ENCODE results near the gene MICU1. TPM values are rescaled to one million over a fixed set of nuclear protein-coding genes. Genes with fewer than 3 reads are reported as not detected.
"Not testable (repeated sequence)": the region's sequence is repeated elsewhere in the genome, so short reads cannot be mapped to it uniquely, and the experiment has no call there.

The MICU1 gene
- total RNA-seq, 1 donor from 2014 or later = 32.7 TPM

DNA sequence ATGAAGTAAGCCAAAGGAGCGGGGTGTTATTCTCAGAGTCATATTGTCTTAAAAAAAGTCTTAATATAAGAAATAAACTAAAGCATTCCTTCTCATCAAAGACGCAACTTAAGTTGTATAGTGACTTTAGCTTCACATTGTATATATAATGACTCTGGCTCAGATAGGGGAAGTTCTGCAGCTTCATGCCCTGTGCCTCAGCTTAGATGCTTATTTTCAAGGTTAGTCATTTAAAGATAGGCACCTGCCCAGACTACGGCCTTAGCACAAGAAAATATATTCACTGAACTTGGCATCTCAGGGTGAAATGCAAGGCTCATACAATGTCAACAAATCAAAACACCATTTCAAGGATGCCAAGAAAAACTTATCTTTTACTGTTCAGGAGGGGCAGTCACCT lies 218.4 kb downstream of the MICU1 start:
- DNase-seq (ENCODE audit: extremely low read depth, low read depth, low spot score) = no peak

DNA sequence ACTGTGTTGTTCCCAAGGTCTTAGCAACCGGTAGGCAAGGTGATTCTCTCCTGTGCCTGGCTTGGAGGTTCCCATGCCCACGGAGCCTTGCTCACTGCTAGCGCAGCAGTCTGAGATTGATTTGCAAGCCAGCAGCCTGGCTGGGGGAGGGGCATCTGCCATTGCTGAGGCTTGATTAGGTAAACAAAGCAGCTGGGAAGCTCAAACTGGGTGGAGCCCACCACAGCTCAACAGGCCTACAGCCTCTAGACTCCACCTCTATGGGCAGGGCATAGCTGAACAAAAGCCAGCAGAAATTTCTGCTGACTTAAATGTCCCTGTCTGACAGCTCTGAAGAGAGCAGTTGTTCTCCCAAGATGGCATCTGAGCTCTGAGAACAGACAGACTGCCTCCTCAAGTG lies 230.3 kb downstream of the MICU1 start:
- DNase-seq (ENCODE audit: extremely low read depth, low read depth, low spot score) = not testable (repeated sequence)

- no peak for DNase-seq (ENCODE audit: extremely low read depth, low read depth, low spot score)
Observed at GRCh38 chr10:72392571-72392970, 233.3 kb downstream of the MICU1 start.

GRCh38 chr10:72390764-72391163 lies 235.1 kb downstream of the MICU1 start:
- DNase-seq (ENCODE audit: extremely low read depth, low read depth, low spot score) = no peak

DNA sequence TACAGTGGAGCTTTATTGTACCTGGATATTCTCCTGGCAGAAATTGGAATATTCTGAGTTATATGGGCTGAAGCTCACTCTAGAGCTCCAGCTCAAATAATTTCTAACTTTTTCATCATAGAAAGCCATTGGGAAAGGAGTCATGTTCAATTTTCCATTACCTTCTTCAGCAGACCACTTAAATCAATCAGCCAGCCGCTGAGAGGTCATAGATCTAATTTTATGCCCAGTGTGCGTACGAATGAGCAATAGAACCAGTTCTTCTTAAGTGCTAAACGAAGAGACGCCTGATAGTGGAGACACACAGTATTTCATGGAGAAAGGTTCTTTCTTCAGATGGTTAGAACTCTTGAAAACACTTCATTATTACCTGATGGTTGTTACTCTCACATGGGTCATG lies 236.2 kb downstream of the MICU1 start:
- no peak for DNase-seq (ENCODE audit: extremely low read depth, low read depth, low spot score)

DNA sequence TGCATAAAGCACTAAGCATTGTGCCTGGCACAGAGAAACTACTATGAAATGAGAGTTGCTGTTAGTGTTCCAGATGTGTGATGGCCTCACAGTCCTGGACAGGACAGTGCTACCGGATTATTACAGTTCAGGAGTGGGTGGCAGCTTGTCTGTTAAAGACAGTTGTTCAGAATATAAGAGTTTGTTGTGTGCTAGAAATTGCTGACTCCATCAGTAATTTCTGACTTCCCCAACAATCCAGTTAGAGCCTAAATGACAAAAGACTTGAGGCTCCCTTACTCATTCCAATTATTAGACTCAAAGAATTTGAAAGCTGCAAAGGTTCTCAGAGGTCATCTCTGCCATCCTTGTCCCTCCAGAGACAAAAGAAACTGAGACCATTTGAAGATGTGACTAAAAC lies 236.9 kb downstream of the MICU1 start:
- no peak for DNase-seq (ENCODE audit: extremely low read depth, low read depth, low spot score)

GRCh38 chr10:72388062-72388461 lies 237.8 kb downstream of the MICU1 start:
- no peak for DNase-seq (ENCODE audit: extremely low read depth, low read depth, low spot score)

DNA sequence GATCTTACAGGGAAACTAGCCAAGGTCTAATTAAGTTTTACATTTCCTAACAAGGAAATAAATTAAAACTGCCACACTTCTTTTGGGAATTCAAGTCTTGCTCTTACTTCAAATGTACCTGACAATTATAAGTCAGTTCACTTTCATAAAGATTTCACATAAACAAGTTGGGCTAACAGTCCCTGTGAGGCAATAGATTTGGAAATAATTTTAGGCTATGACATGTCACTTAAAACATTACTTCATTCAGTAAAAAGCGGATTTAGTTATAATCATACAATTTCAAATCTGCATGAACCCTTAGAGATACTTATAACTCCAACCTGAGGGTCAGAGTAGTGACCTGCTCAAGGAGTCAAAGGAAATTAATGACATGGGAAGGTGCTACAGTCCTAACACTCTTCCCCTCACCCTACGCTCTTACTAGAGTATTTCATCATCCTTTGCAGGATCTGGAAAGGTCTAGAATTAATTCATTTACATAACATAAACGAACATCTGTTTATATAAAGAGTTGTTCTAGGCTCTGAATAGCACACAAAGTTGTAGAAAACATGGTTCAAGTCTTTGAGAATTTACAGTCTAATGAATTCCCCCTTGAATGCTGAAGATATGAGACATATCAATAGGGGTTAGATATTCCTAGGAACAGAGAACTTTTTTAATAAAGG lies 238.8 kb downstream of the MICU1 start:
- no peak for DNase-seq (ENCODE audit: extremely low read depth, low read depth, low spot score)

- DNase-seq (ENCODE audit: extremely low read depth, low read depth, low spot score) = no peak
Observed at GRCh38 chr10:72385724-72386123, 240.2 kb downstream of the MICU1 start.

- DNase-seq (ENCODE audit: extremely low read depth, low read depth, low spot score) = not testable (repeated sequence)
Observed at GRCh38 chr10:72384982-72385381, 240.9 kb downstream of the MICU1 start.

DNA sequence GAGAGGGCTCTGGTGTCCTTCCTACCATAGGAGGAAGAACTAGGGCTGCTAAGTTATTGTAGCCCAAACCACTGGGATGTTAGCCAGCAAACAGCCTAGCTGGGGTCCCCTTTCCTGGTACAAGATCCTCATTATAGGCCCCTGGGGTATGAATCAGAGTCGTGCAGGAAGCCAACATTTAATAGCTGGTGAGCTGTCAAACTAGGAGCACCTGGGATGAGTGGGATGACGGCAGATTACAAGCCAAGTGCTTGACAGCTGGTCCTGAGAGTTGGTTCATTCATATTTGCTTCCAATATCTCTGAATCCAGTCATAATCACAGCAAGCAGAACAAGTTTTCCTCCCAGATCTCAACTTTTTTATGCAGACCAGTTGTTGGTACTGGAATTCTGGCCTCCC lies 246.1 kb downstream of the MICU1 start:
- no peak for DNase-seq (ENCODE audit: extremely low read depth, low read depth, low spot score)

DNA sequence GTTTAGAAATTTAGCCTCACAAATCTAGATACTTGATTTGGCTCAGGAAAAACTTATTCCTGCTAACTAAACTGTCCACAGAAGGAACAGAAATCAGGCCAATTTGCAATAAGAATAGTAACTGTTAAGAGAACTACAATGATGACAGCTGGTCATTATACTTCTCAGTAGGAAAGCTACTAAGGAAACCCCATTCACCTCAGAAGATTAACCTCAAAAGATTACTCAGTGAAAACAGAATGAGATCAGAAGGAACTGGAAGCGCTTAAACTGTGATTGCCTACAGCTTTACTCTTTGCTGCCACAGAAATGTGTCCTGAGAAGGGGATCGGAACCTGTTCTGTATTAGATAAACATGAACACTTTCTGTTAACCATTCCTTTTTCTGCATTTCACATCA lies 246.8 kb downstream of the MICU1 start:
- no peak for DNase-seq (ENCODE audit: extremely low read depth, low read depth, low spot score)

- no peak for DNase-seq (ENCODE audit: extremely low read depth, low read depth, low spot score)
Observed at GRCh38 chr10:72375585-72375984, 250.3 kb downstream of the MICU1 start.

DNA sequence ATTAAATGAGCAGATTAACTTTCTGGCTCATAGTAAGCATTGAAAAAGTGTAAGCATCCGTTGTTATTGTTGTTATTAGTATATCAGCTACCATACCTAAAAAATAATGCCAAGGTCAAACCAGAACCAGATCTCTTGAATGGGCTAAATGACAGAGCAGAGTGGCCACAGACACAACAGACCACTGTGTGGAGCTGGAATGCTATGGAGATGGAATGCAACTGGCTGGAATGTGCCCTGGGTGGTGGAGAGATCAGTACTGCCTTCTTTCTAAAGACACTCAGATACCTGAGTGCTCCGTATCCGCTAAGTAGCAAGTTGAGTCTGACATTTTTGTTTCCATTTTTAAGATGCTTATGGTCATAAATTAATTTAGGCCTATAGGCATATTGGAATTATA lies 250.7 kb downstream of the MICU1 start:
- no peak for DNase-seq (ENCODE audit: extremely low read depth, low read depth, low spot score)

DNA sequence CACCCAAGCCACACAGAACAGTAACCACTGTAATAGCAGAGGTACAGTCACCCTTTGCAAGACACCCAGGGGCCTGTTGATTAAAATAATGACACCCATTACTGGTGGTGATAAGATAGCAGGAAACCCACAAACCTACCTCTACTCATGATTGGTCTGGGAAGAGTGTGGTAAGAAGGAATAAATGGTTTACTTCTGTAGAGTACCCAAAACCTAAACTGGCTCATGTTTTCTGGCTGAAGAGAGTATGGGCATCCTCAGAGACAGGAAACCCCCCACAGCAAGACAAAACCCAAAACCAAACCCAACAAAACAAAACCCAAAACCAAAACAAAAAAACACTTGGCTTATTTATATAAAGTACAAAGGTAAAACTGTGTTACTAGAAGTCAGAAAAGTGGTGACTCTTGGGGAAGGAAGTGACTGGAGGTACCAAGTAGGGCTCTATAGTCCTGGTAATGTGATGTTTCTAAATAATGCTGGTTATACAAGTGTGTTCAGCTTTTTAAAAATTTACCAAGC lies 255.6 kb downstream of the MICU1 start:
- DNase-seq (ENCODE audit: extremely low read depth, low read depth, low spot score) = no peak

- no peak for DNase-seq (ENCODE audit: extremely low read depth, low read depth, low spot score)
Observed at GRCh38 chr10:72367301-72367960, 258.4 kb downstream of the MICU1 start.

DNA sequence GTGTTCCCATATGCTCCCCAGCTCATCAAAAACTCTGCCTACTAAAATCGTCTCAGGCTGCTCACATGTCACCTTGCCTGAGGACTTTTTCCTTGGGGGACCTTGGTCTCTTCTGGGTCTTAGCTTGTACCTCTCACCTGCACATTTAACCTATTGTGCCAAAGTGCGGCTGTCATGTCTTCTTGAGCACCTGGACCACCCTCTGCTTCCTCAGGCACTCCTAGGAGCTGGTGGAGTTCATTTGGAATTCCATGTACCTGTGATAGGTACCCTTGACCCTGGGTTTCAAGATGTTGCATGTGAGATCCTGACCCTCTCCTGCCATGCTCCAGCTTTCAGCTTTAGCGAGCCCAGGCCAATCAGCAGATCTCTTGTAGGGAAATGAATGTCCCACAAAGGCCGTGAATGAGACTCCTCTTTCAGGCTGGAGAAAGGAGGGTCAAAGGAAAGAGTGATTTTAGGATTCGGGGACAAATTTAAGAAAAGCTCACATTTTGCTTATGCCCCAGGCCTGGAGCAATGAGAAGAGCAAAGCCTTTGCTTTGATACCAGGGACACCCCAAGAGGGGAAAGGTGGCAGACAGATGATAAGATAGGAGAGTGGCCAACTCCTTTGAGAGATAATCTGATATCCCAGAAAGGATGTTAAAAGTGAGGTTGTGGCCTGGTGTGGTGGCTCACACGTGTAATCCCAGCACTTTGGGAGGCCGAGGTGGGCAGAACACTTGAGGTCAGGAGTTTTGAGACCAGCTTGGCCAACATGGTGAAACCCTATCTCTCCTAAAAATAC lies 260.6 kb downstream of the MICU1 start:
- DNase-seq (ENCODE audit: extremely low read depth, low read depth, low spot score) = no peak

DNA sequence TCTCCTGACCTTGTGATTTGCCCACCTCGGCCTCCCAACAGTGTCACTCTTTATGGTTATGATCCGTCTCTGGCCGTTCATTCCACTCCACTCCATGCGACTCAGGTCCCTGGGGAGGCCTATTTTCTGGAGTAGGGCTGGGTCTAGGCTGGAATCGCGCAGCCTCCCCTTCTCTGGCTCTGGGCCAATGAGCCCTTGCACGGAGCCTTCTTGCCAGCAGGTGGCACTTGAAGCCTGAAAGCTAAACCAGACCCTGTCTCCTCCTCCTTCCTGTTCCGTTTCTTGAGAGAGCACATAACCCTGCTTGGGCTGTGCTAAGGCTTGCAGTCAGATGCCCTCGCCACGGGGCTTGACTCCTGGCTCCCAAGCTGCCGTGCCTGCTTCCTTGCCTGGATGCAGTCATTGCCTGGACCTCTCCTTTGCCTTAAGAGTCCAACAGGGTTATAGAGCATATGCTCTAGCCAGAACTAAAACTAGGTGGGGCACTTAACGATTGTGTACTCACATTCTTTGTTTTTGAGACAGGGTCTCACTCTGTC lies 261.6 kb downstream of the MICU1 start:
- peak; percentile 78 for DNase-seq (ENCODE audit: extremely low read depth, low read depth, low spot score)

GRCh38 chr10:72356987-72357386 lies 268.9 kb downstream of the MICU1 start:
- no peak for DNase-seq (ENCODE audit: extremely low read depth, low read depth, low spot score)

DNA sequence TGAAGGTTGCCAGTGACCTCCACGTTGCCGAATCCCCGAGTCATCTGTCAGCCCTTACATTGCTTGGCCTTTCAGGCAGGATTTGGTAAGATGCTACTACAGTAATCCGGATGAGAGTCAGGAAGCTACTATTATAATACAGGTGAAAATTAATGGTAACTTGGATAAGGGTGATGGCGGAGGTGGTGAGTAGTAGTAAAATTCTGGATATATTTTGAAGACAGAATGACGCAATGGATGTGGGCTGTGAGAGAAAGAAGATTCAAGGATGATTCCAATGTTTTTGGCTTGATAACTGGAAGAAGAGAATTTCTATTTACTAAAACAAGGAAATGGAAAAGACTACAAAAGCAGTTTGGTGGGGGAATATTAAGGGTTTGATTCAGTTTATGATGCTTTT lies 269.8 kb downstream of the MICU1 start:
- DNase-seq (ENCODE audit: extremely low read depth, low read depth, low spot score) = no peak

DNA sequence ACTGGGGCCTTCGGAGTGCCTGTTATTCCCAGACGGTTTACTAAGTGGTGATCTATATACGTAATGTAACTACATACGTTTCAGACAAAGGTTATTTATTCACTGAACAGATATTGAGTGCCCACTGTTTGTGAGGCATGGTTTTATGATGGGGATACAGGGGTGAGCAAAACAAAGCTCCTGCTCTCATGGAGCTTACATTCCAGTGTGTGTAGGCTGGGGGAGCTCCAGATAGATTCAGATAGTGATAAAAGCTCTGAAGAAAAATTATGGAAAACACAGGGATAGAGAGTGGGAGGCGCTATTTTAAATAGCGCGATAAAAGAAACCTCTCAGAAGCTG lies 270.7 kb downstream of the MICU1 start:
- no peak for DNase-seq (ENCODE audit: extremely low read depth, low read depth, low spot score)
